ENCODE results near the gene CTBP2. TPM values are rescaled to one million over a fixed set of nuclear protein-coding genes. Genes with fewer than 3 reads are reported as not detected.

Gene CTBP2
- total RNA-seq, 1 experiment from 2014 or later: 212 TPM

DNA sequence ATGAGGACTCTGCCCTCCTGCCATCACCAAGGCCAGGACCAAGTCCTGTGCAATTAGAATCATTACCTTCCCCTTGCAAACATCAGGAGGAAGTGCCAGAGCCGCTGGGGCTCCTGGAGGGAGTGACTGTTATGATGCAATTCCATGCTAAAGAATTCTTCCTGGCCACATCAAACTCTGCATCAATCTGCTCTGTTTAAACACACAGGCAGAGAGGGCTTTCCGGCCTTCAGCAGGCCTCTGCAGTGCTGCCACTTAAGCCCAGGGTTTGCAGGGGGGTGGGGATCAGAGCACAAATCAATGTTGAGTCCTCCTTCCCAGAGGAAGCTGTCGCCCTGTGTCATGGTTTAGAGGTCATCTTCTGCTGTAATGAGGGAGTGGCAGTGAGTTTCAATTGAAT, 58.1 kb downstream of the CTBP2 start:
- Mint-ChIP-seq H3K27me3 (ENCODE audit: low read depth) (peaks cover 1% of the 10 kb centered on the region; the same call in 1 of the 2 replicates), H3K9me3 (no peaks in the 10 kb centered on the region), H3K36me3 (ENCODE audit: insufficient read depth in 1 of 3, low read depth in 3 of 3) (peaks cover 18 to 64% (median 59%) of the 10 kb centered on the region in 3 experiments; a peak in 6 of 7 replicates), H3K4me3 (no peak overlapping the region; a peak in 1 of 5 replicates), H3K4me1 (peaks cover 72 to 84% of the 10 kb centered on the region in 2 experiments), H3K27ac (peak overlapping the region; percentile 60 to 92 (median 91); a peak in 3 of 7 replicates)
- DNase-seq: no peak
- H3K56ac ChIP-seq (ENCODE audit: insufficient read length, low read depth, low read length): no peak overlapping the region
- no peaks in the 10 kb centered on the region for H3K23me2 ChIP-seq (ENCODE audit: insufficient read length, low read depth, low read length, poor library complexity, severe bottlenecking)
- no peak overlapping the region for H2BK5ac ChIP-seq (ENCODE audit: insufficient read length, low read length)
- peaks cover 80% of the 10 kb centered on the region; the same call in 1 of the 2 replicates for H3K79me2 ChIP-seq (ENCODE audit: insufficient read depth, low read length)
- H3K18ac ChIP-seq (ENCODE audit: insufficient read length, low read depth, low read length): no peak overlapping the region
- WGBS (ENCODE audit: extremely low coverage, insufficient read length, low lambda C conversion rate): no CpG with 5 or more reads among the region's 3 CpGs
- no peak overlapping the region for H3K4ac ChIP-seq (ENCODE audit: low read depth, low read length)
- no peak overlapping the region for H2BK12ac ChIP-seq (ENCODE audit: insufficient read length, low read depth, low read length)
- H4K20me1 ChIP-seq (ENCODE audit: control insufficient read depth, insufficient read depth, insufficient read length): peaks cover 14% of the 10 kb centered on the region
- no peak overlapping the region for H4K5ac ChIP-seq (ENCODE audit: insufficient read length, low read depth, low read length)
- no peak for TF ChIP-seq CTCF (conservative IDR thresholded peaks at IDR 0.05)
- peaks cover 3% of the 10 kb centered on the region for H3K79me1 ChIP-seq (ENCODE audit: insufficient read depth, low read depth, low read length, poor library complexity, severe bottlenecking)
- H3T11ph ChIP-seq (ENCODE audit: low read length): no peak overlapping the region
- H3K4me1 ChIP-seq (ENCODE audit: insufficient read depth, low read length): peaks cover 28% of the 10 kb centered on the region
- no peak overlapping the region for H2AFZ ChIP-seq (ENCODE audit: low read length)
- no peaks in the 10 kb centered on the region for H3K9me3 ChIP-seq (ENCODE audit: control insufficient read depth, low read depth, low read length)
- H3K9ac ChIP-seq (ENCODE audit: extremely low read depth, insufficient read length, low read length): no peak overlapping the region
- H2BK20ac ChIP-seq (ENCODE audit: low read depth, low read length, poor library complexity, severe bottlenecking): no peak overlapping the region
- H3K14ac ChIP-seq (ENCODE audit: insufficient read depth, low read length): no peak overlapping the region; the same call in 1 of the 2 replicates
- no peak overlapping the region for H2BK15ac ChIP-seq (ENCODE audit: low read depth, low read length)
- no peak overlapping the region for H4K91ac ChIP-seq (ENCODE audit: insufficient read length, low read depth, low read length)
- no peaks in the 10 kb centered on the region for H3K27me3 ChIP-seq (ENCODE audit: insufficient read depth, low read length)
- no peak overlapping the region for H2BK120ac ChIP-seq (ENCODE audit: low read depth, low read length, poor library complexity, severe bottlenecking)
- no peak overlapping the region for H3K4me2 ChIP-seq (ENCODE audit: insufficient read depth, insufficient read length, low read length)
- H4K8ac ChIP-seq (replicated peaks; ENCODE audit: insufficient read length, low read depth, low read length): no peak overlapping the region
- peak overlapping the region; percentile 21 for H3K27ac ChIP-seq (ENCODE audit: insufficient read length, low read depth, low read length)
- H3K23ac ChIP-seq (ENCODE audit: insufficient read length, low read depth, low read length): no peak overlapping the region
- H2AK5ac ChIP-seq (ENCODE audit: insufficient read length, low read length): no peak overlapping the region
